Effector memory CD4-positive, alpha-beta T cell (primary cell): Measurements from ENCODE around the gene CFAP61.

Experiments
- DNase-seq, 3 donors: peaks; one replicate each; pipeline ENCODE4 v3.0.0-alpha.2; 2020
- H3K27ac ChIP-seq: 2 replicates; pipeline ENCODE4 v1.7.0; 2013; ENCODE audit warnings: mild to moderate bottlenecking, low read length, moderate library complexity; ENCODE audit not compliant: insufficient read depth, poor library complexity, severe bottlenecking
- H3K27me3 ChIP-seq: replicated peaks from 2 replicates; pipeline ENCODE4 v1.7.0; 2013; ENCODE audit warnings: mild to moderate bottlenecking, low read length; ENCODE audit not compliant: insufficient read depth, control insufficient read depth, poor library complexity, severe bottlenecking
- H3K36me3 ChIP-seq: 2 replicates; pipeline ENCODE4 v1.7.0; 2013; ENCODE audit warnings: mild to moderate bottlenecking, low read length, moderate library complexity; ENCODE audit not compliant: control insufficient read depth, insufficient read depth
- H3K4me1 ChIP-seq: 2 replicates; pipeline ENCODE4 v1.7.0; 2013; ENCODE audit warnings: low read length, mild to moderate bottlenecking; ENCODE audit not compliant: control insufficient read depth, insufficient read depth, poor library complexity, severe bottlenecking
- H3K4me3 ChIP-seq: 2 replicates; pipeline ENCODE4 v1.7.0; 2013; ENCODE audit warnings: low read length, low read depth, mild to moderate bottlenecking; ENCODE audit not compliant: insufficient read depth, poor library complexity, severe bottlenecking
- H3K9me3 ChIP-seq: 2 replicates; pipeline ENCODE4 v1.7.0; 2013; ENCODE audit warnings: mild to moderate bottlenecking, low read length, moderate library complexity; ENCODE audit not compliant: control insufficient read depth

The CFAP61 gene

DNA sequence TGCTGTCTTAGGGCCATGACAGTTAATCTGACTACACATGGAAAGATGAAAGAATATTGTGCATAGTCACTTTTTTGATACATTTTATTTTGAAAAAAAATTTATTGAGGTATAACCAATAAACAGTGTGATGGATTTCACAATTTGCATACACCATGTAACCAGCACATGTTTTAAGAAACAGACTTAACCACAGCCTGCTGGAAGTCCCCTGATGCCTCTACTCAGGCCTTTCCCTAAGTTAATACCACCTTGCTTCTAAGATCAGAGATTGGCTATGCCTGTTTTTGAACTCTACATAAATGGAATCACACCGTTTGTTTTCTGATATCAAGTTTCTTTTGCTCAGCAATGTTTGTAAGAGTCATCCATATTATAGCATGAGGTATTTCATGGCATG is 136.3 kb downstream of the CFAP61 start:
- Histone ChIP-seq H3K9me3 (no peaks in the 10 kb centered on the region), H3K27me3 (no peaks in the 10 kb centered on the region), H3K4me3 (no peak overlapping the region), H3K4me1 (no peaks in the 10 kb centered on the region), H3K27ac (no peak overlapping the region), H3K36me3 (no peaks in the 10 kb centered on the region)
- no peak for DNase-seq

DNA sequence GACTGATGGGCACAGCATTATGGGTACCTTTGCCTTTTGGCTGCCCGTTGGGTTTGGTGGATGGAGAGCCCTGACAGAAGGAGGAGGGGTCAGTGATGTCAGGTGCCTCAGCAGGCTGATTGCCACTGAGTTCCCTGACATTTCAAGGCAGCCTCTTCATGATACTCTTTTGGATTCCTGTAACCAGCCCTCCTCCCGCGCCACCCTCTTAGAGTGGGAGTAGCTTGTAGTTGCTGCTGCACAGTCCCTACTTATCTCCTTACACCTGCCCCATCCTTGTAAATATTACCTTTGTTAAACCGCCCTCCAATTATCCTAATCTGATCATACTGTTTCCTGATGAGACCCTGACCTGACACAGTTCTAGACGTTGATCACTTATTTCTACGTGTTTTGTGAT is 140.0 kb downstream of the CFAP61 start:
- H3K4me3 ChIP-seq = no peak overlapping the region
- H3K4me1 ChIP-seq = no peaks in the 10 kb centered on the region
- no peaks in the 10 kb centered on the region for H3K36me3 ChIP-seq
- no peak overlapping the region for H3K27ac ChIP-seq
- H3K27me3 ChIP-seq = no peaks in the 10 kb centered on the region
- no peaks in the 10 kb centered on the region for H3K9me3 ChIP-seq
- DNase-seq = no peak

GRCh38 chr20:20195021-20195705 is 142.8 kb downstream of the CFAP61 start:
- no peaks in the 10 kb centered on the region for H3K9me3 ChIP-seq
- no peak for DNase-seq
- no peaks in the 10 kb centered on the region for H3K27me3 ChIP-seq
- H3K4me3 ChIP-seq = no peak overlapping the region
- H3K27ac ChIP-seq = no peak overlapping the region
- H3K36me3 ChIP-seq = no peaks in the 10 kb centered on the region
- H3K4me1 ChIP-seq = no peaks in the 10 kb centered on the region

- H3K27ac ChIP-seq = no peak overlapping the region
- no peak overlapping the region for H3K4me3 ChIP-seq
- no peaks in the 10 kb centered on the region for H3K9me3 ChIP-seq
- no peaks in the 10 kb centered on the region for H3K4me1 ChIP-seq
- no peaks in the 10 kb centered on the region for H3K36me3 ChIP-seq
- H3K27me3 ChIP-seq = no peaks in the 10 kb centered on the region
- no peak for DNase-seq
Observed at GRCh38 chr20:20196610-20197009, 144.3 kb downstream of the CFAP61 start.

GRCh38 chr20:20198011-20198410 is 145.7 kb downstream of the CFAP61 start:
- no peak for DNase-seq
- H3K36me3 ChIP-seq = no peaks in the 10 kb centered on the region
- H3K27me3 ChIP-seq = no peaks in the 10 kb centered on the region
- no peak overlapping the region for H3K27ac ChIP-seq
- H3K4me1 ChIP-seq = no peaks in the 10 kb centered on the region
- H3K9me3 ChIP-seq = no peaks in the 10 kb centered on the region
- H3K4me3 ChIP-seq = no peak overlapping the region

DNA sequence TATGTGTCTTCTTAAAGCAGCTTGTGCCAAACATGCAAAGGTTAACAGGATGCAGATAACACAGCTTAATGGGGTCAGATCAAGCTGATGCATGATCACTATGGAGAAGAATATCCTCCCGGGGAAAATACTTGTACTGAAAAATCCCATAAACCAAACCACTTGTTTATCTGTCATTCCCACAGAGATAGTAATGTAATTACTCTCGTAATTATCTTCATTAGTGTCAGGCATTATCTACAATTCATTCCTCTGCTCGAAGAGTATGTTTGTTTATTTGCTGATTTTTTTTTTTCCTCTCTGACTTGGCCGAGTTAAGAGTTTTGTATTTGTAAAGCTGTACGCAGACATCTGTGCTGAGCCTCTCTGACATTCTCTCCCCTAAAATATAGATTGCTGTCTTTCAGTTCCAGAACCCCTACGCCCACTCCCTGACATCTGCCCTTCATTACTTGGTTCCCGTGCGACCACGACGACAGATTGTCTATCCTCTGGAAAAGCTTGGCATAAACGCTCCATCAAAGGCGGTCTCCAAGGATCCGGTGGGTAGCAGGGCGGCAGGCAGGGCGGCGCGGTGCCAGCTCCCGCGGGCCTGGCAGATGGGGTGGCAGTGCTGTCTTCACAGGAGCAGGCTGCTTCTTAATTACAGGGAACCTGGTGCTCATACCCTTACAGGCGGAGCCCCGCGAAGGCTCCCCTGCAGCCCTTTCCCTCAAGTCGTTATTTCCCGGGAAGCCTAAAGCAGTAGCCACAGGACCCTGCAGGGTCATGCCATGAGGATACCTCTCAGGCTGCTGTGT is 147.2 kb downstream of the CFAP61 start:
- H3K27ac ChIP-seq = no peak overlapping the region

DNA sequence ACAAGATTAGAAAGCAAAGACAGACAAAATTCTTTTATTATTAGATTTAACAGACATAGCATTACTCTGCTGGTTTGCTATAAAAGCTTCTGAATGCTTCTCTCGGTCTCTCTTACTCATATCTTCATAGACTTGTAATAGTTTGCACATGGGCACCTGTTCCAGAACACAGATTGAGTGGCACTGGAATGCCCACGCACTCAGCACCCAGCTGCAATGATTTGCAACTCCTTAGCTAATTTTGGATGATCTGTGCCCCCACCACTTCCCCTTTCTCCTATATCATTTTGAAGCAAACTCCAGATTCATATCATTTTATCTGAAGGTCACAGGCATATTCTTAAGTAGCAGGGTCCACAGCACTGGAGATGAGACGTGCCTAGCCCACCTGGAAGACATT is 148.8 kb downstream of the CFAP61 start:
- no peak for DNase-seq
- Histone ChIP-seq H3K4me1 (no peaks in the 10 kb centered on the region), H3K9me3 (no peaks in the 10 kb centered on the region)

More for the DNA sequence above, 147.2 kb downstream of the CFAP61 start:
- no peaks in the 10 kb centered on the region for H3K36me3 ChIP-seq
- H3K27me3 ChIP-seq = no peaks in the 10 kb centered on the region
- H3K4me1 ChIP-seq = no peaks in the 10 kb centered on the region
- no peaks in the 10 kb centered on the region for H3K9me3 ChIP-seq
- H3K4me3 ChIP-seq = no peak overlapping the region
- no peak for DNase-seq

DNA sequence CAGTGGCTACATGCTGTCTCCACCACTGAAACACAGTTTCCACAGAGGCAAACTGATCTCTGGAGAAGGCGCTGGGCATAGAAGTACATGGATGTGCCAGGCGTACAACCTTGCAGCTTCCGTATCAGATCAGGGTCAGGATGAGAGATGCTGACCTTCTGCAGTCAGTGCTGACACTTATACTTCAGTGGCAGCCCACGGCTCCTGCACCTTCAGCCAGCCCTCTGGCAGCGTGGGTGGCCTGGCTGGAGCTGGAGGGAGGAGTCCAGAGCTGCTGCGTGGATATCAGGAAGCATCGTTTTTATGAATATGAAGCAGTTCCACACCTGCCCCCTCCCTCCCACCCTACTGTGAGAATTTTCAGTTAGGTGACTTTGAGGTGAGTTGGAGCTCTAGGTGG is 149.3 kb downstream of the CFAP61 start:
- Histone ChIP-seq H3K27me3 (no peaks in the 10 kb centered on the region), H3K4me3 (no peak overlapping the region), H3K4me1 (no peaks in the 10 kb centered on the region), H3K36me3 (no peaks in the 10 kb centered on the region), H3K27ac (no peak overlapping the region), H3K9me3 (no peaks in the 10 kb centered on the region)
- no peak for DNase-seq

More for the DNA sequence above, 148.8 kb downstream of the CFAP61 start:
- Histone ChIP-seq H3K4me3 (no peak overlapping the region), H3K27ac (no peak overlapping the region), H3K27me3 (no peaks in the 10 kb centered on the region), H3K36me3 (no peaks in the 10 kb centered on the region)

GRCh38 chr20:20202768-20203167 is 150.4 kb downstream of the CFAP61 start:
- H3K27ac ChIP-seq = no peak overlapping the region

DNA sequence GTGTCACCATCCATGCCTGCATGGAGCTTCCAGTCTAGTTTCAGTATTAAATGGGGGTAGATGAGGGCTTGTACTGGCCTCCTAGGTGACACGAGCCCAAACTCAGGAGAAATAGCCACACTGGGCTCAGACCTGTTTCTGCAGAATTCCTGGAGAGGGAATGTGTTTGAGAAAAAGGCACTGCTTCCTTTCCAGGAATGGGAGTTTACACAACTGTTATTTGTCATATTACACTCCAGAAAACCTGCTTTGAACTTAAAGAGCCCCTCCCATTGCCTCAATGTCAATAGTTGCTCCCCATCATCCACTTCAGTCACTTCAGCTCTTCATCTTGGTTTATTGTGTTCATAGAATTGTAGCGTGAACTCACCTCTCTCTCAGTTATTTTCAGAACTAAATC is 151.5 kb downstream of the CFAP61 start:
- no peak for DNase-seq
- H3K4me3 ChIP-seq = no peak overlapping the region
- no peaks in the 10 kb centered on the region for H3K9me3 ChIP-seq
- no peaks in the 10 kb centered on the region for H3K27me3 ChIP-seq
- no peaks in the 10 kb centered on the region for H3K4me1 ChIP-seq
- no peak overlapping the region for H3K27ac ChIP-seq
- no peaks in the 10 kb centered on the region for H3K36me3 ChIP-seq

More at GRCh38 chr20:20202768-20203167, 150.4 kb downstream of the CFAP61 start:
- no peaks in the 10 kb centered on the region for H3K9me3 ChIP-seq
- H3K36me3 ChIP-seq = no peaks in the 10 kb centered on the region
- no peaks in the 10 kb centered on the region for H3K4me1 ChIP-seq
- H3K4me3 ChIP-seq = no peak overlapping the region
- DNase-seq = no peak
- H3K27me3 ChIP-seq = no peaks in the 10 kb centered on the region
